ENCODE results near the gene ATAD3C. TPM values are rescaled to one million over a fixed set of nuclear protein-coding genes. Genes with fewer than 3 reads are reported as not detected.

Gene ATAD3C
- total RNA-seq, 4 donors from 2014 or later: under 0.01 to 1.00 (median 0.28) TPM

GRCh38 chr1:1421147-1421906 lies 28.2 kb upstream of the ATAD3C start, which contains the start of gene ANKRD65:
Gene ANKRD65, minus strand, starts transcription at chr1:1421276. Its CDS starts 271 bp downstream, at chr1:1421005.
- H3K4me1 ChIP-seq: peaks cover 37 to 80% (median 45%) of the 10 kb centered on the region in 3 donors

GRCh38 chr1:1421907-1422464 lies 27.5 kb upstream of the ATAD3C start:
- Histone ChIP-seq H3K4me3 (no peak overlapping the region), H3K27ac (peak overlapping the region; percentile 66 to 89 (median 80)), H3K9me3 (no peaks in the 10 kb centered on the region), H3K27me3 (peaks cover 0 to 30% (median 0%) of the 10 kb centered on the region in 4 donors), H3K36me3 (no peaks in the 10 kb centered on the region), H3K4me1 (peaks cover 37 to 81% (median 48%) of the 10 kb centered on the region in 3 donors)
- 72 to 83% methylated on average over 3 to 5 of the region's 7 CpGs for WGBS, 2 donors
- no peak for TF ChIP-seq CTCF (IDR thresholded peaks at IDR 0.05)
- no peak for TF ChIP-seq POLR2A (IDR thresholded peaks at IDR 0.05)
- intact Hi-C loops (cut with DNase I): no loop called here
- no peak for DNase-seq

More at GRCh38 chr1:1421147-1421906, 28.2 kb upstream of the ATAD3C start, which contains the start of gene ANKRD65:
- intact Hi-C loops (cut with DNase I): no loop called here
- DNase-seq: no peak
- no peak for TF ChIP-seq POLR2A (IDR thresholded peaks at IDR 0.05)
- no peak for TF ChIP-seq CTCF (IDR thresholded peaks at IDR 0.05)
- peaks cover 0 to 23% (median 0%) of the 10 kb centered on the region in 4 donors for H3K27me3 ChIP-seq
- peak within 1 kb of the TSS; percentile 66 to 89 (median 80) for H3K27ac ChIP-seq
- H3K36me3 ChIP-seq: no peaks in the 10 kb centered on the region
- H3K9me3 ChIP-seq: no peaks in the 10 kb centered on the region
- peak within 1 kb of the TSS; percentile 39 to 69 (median 52) for H3K4me3 ChIP-seq
- 36% methylated on average over 6 of the region's 18 CpGs; no CpG with 5 or more reads in 1 of the 2 donors for WGBS, 2 donors

- intact Hi-C loops (cut with DNase I): no loop called here
- WGBS, 2 donors: 61 to 64% methylated on average over 15 to 19 of the region's 29 CpGs
- H3K4me1 ChIP-seq: peaks cover 37 to 81% (median 48%) of the 10 kb centered on the region in 3 donors
Measured at GRCh38 chr1:1422465-1423244, 26.8 kb upstream of the ATAD3C start.

GRCh38 chr1:1423245-1423597 lies 26.3 kb upstream of the ATAD3C start:
- no peak for DNase-seq
- TF ChIP-seq POLR2A (IDR thresholded peaks at IDR 0.05) (no peak), CTCF (IDR thresholded peaks at IDR 0.05) (no peak)
- no peaks in the 10 kb centered on the region for H3K9me3 ChIP-seq
- H3K27me3 ChIP-seq: peaks cover 0 to 37% (median 0%) of the 10 kb centered on the region in 4 donors
- H3K27ac ChIP-seq: peak overlapping the region in 2 of 4 donors; percentile 49 to 89
- intact Hi-C loops (cut with DNase I): no loop called here
- WGBS, 2 donors: 87 to 88% methylated on average over 7 of the region's 7 CpGs
- H3K4me1 ChIP-seq: peaks cover 34 to 79% (median 48%) of the 10 kb centered on the region in 3 donors
- no peaks in the 10 kb centered on the region for H3K36me3 ChIP-seq
- no peak overlapping the region for H3K4me3 ChIP-seq

More at GRCh38 chr1:1422465-1423244, 26.8 kb upstream of the ATAD3C start:
- DNase-seq: no peak
- Histone ChIP-seq H3K27me3 (peaks cover 0 to 36% (median 0%) of the 10 kb centered on the region in 4 donors), H3K9me3 (no peaks in the 10 kb centered on the region), H3K4me3 (no peak overlapping the region), H3K27ac (peak overlapping the region in 3 of 4 donors; percentile 49 to 89 (median 66)), H3K36me3 (no peaks in the 10 kb centered on the region)
- TF ChIP-seq POLR2A (IDR thresholded peaks at IDR 0.05) (no peak), CTCF (IDR thresholded peaks at IDR 0.05) (no peak)

Measured in esophagus squamous epithelium (tissue), 5 donors.